ENCODE results near the gene LANCL1.

LANCL1 gene

GRCh38 chr2:210388148-210388547 lies 88.4 kb downstream of the LANCL1 start:
- Histone ChIP-seq H3K4me3 (ENCODE audit: low read depth in 1 of 2, low read length in 2 of 2) (no peak overlapping the region), H3K27me3 (ENCODE audit: low read depth, low read length) (no peaks in the 10 kb centered on the region), H3K4me1 (ENCODE audit: control insufficient read depth in 1 of 2, insufficient read depth in 2 of 2, low read length in 2 of 2) (no peaks in the 10 kb centered on the region), H3K36me3 (ENCODE audit: control insufficient read depth in 1 of 2, insufficient read depth in 2 of 2, low read length in 2 of 2) (no peaks in the 10 kb centered on the region), H3K27ac (ENCODE audit: low read length) (no peak overlapping the region), H3K9me3 (ENCODE audit: control insufficient read depth in 1 of 2, low read length in 2 of 2) (no peaks in the 10 kb centered on the region)

GRCh38 chr2:210387074-210387473 lies 89.5 kb downstream of the LANCL1 start:
- Histone ChIP-seq H3K27me3 (ENCODE audit: low read depth, low read length) (no peaks in the 10 kb centered on the region), H3K9me3 (ENCODE audit: control insufficient read depth in 1 of 2, low read length in 2 of 2) (no peaks in the 10 kb centered on the region), H3K36me3 (ENCODE audit: control insufficient read depth in 1 of 2, insufficient read depth in 2 of 2, low read length in 2 of 2) (no peaks in the 10 kb centered on the region), H3K27ac (ENCODE audit: low read length) (no peak overlapping the region), H3K4me1 (ENCODE audit: control insufficient read depth in 1 of 2, insufficient read depth in 2 of 2, low read length in 2 of 2) (no peaks in the 10 kb centered on the region), H3K4me3 (ENCODE audit: low read depth in 1 of 2, low read length in 2 of 2) (no peak overlapping the region)

Measured in muscle layer of duodenum (tissue), 2 donors.